IPS DF 6.9 (cell line): ENCODE results near the gene EVA1B.

Experiments used
- DNase-seq: peaks from one replicate; pipeline ENCODE4 v3.0.0-alpha.2; 2013; ENCODE audit warnings: low read depth, low spot score
- H3K27ac ChIP-seq: one replicate; pipeline ENCODE4 v1.5.1; 2013; ENCODE audit warnings: low read length, control low read depth
- H3K27me3 ChIP-seq: 2 replicates; pipeline ENCODE4 v1.6.1; 2013; ENCODE audit warnings: mild to moderate bottlenecking, low read length; ENCODE audit not compliant: control insufficient read depth, insufficient read depth
- H3K36me3 ChIP-seq: 2 replicates; pipeline ENCODE4 v1.6.1; 2013; ENCODE audit warnings: low read length; ENCODE audit not compliant: control insufficient read depth, insufficient read depth
- H3K4me1 ChIP-seq: 2 replicates; pipeline ENCODE4 v1.6.1; 2013; ENCODE audit warnings: low read length; ENCODE audit not compliant: control insufficient read depth, insufficient read depth
- H3K4me3 ChIP-seq: 2 replicates; pipeline ENCODE4 v1.5.1; 2013; ENCODE audit warnings: mild to moderate bottlenecking, low read length
- H3K9me3 ChIP-seq: 2 replicates; pipeline ENCODE4 v1.6.1; 2013; ENCODE audit warnings: low read length, inconsistent platforms; ENCODE audit not compliant: control insufficient read depth, insufficient read depth
- WGBS: extraction: QIAGEN DNeasy Blood & Tissue Kit; methylation state at CpG from one replicate; pipeline ENCODE4 v1.1.7; 2013; ENCODE audit warnings: mixed read lengths, missing lambda C conversion rate; ENCODE audit not compliant: insufficient read length, insufficient coverage; 5-methylcytosine and 5-hydroxymethylcytosine counted together

The EVA1B gene

GRCh38 chr1:36323636-36324352, at the start of gene EVA1B:
Gene EVA1B (minus strand): TSS chr1:36323645. CDS start chr1:36323037, 608 bp downstream.
- Histone ChIP-seq H3K4me1 (peaks cover 8% of the 10 kb centered on the region), H3K4me3 (peak within 1 kb of the TSS; percentile 70), H3K9me3 (no peaks in the 10 kb centered on the region), H3K27me3 (no peaks in the 10 kb centered on the region), H3K36me3 (no peaks in the 10 kb centered on the region; the same call in 1 of the 2 replicates), H3K27ac (no peak within 1 kb of the TSS)
- DNase-seq = no peak
- no CpG with 5 or more reads among the region's 36 CpGs for WGBS

- H3K27ac ChIP-seq = no peak overlapping the region
- WGBS = no CpG with 5 or more reads among the region's 3 CpGs
- no peaks in the 10 kb centered on the region for H3K9me3 ChIP-seq
- DNase-seq = no peak
- H3K27me3 ChIP-seq = no peaks in the 10 kb centered on the region
- peaks cover 19% of the 10 kb centered on the region for H3K4me1 ChIP-seq
- 0 out of 2 replicates have a peak, but pooled peaks cover 2% of the 10 kb centered on the region for H3K36me3 ChIP-seq
- H3K4me3 ChIP-seq = no peak overlapping the region
These were observed 49.2 kb upstream of the EVA1B start for GRCh38 chr1:36372617-36373016.

GRCh38 chr1:36369061-36369861, 45.8 kb upstream of the EVA1B start:
- no CpG with 5 or more reads among the region's 7 CpGs for WGBS
- Histone ChIP-seq H3K4me1 (peaks cover 14% of the 10 kb centered on the region), H3K27ac (no peak overlapping the region)

GRCh38 chr1:36367798-36368197, 44.4 kb upstream of the EVA1B start:
- Histone ChIP-seq H3K4me1 (peaks cover 8% of the 10 kb centered on the region; the same call in 1 of the 2 replicates), H3K27ac (no peak overlapping the region)
- WGBS = no CpG with 5 or more reads among the region's 4 CpGs

More at GRCh38 chr1:36369061-36369861, 45.8 kb upstream of the EVA1B start:
- Histone ChIP-seq H3K36me3 (no peaks in the 10 kb centered on the region), H3K27me3 (no peaks in the 10 kb centered on the region), H3K4me3 (no peak overlapping the region), H3K9me3 (no peaks in the 10 kb centered on the region)
- peak; percentile 67 for DNase-seq

GRCh38 chr1:36367066-36367465, 43.6 kb upstream of the EVA1B start:
- no peaks in the 10 kb centered on the region for H3K36me3 ChIP-seq

More at GRCh38 chr1:36367798-36368197, 44.4 kb upstream of the EVA1B start:
- DNase-seq = no peak
- Histone ChIP-seq H3K4me3 (no peak overlapping the region), H3K36me3 (no peaks in the 10 kb centered on the region), H3K9me3 (no peaks in the 10 kb centered on the region), H3K27me3 (no peaks in the 10 kb centered on the region)

GRCh38 chr1:36366091-36366661, 42.7 kb upstream of the EVA1B start:
- Histone ChIP-seq H3K4me3 (no peak overlapping the region), H3K27me3 (no peaks in the 10 kb centered on the region), H3K4me1 (peaks cover 4% of the 10 kb centered on the region; the same call in 1 of the 2 replicates), H3K27ac (no peak overlapping the region), H3K9me3 (no peaks in the 10 kb centered on the region), H3K36me3 (no peaks in the 10 kb centered on the region)
- WGBS = no CpG with 5 or more reads among the region's 18 CpGs
- no peak for DNase-seq

More at GRCh38 chr1:36367066-36367465, 43.6 kb upstream of the EVA1B start:
- peaks cover 4% of the 10 kb centered on the region; the same call in 1 of the 2 replicates for H3K4me1 ChIP-seq
- DNase-seq = no peak
- H3K27me3 ChIP-seq = no peaks in the 10 kb centered on the region
- no peak overlapping the region for H3K4me3 ChIP-seq
- H3K27ac ChIP-seq = no peak overlapping the region
- H3K9me3 ChIP-seq = no peaks in the 10 kb centered on the region
- WGBS = no CpG with 5 or more reads among the region's 5 CpGs

- Histone ChIP-seq H3K27ac (no peak overlapping the region), H3K4me3 (no peak overlapping the region), H3K9me3 (no peaks in the 10 kb centered on the region), H3K27me3 (no peaks in the 10 kb centered on the region), H3K36me3 (no peaks in the 10 kb centered on the region), H3K4me1 (peaks cover 4% of the 10 kb centered on the region; the same call in 1 of the 2 replicates)
- no peak for DNase-seq
- no CpG with 5 or more reads among the region's 1 CpG for WGBS
These were observed 41.9 kb upstream of the EVA1B start for GRCh38 chr1:36365381-36365780.

GRCh38 chr1:36359911-36360550, 36.6 kb upstream of the EVA1B start:
- Histone ChIP-seq H3K27ac (no peak overlapping the region), H3K4me3 (no peak overlapping the region), H3K4me1 (no peaks in the 10 kb centered on the region), H3K9me3 (no peaks in the 10 kb centered on the region), H3K27me3 (no peaks in the 10 kb centered on the region), H3K36me3 (peaks cover 4% of the 10 kb centered on the region; the same call in 1 of the 2 replicates)
- no CpG with 5 or more reads among the region's 6 CpGs for WGBS
- no peak for DNase-seq

- Histone ChIP-seq H3K4me3 (no peak overlapping the region), H3K36me3 (peaks cover 9% of the 10 kb centered on the region), H3K4me1 (no peaks in the 10 kb centered on the region), H3K27me3 (no peaks in the 10 kb centered on the region), H3K9me3 (no peaks in the 10 kb centered on the region), H3K27ac (no peak overlapping the region)
- no CpG with 5 or more reads among the region's 5 CpGs for WGBS
- no peak for DNase-seq
These were observed 35.9 kb upstream of the EVA1B start for GRCh38 chr1:36359383-36359782.
